HEK293 (cell line): Measurements from ENCODE around the gene PLXNA2.

Experiments
- CTCF ChIA-PET: fragments of 350-600 bp; formaldehyde crosslinking; extraction: SDS; loops from one replicate; lab custom pipeline; 2021; ENCODE audit warnings: antibody characterized with exemption; lab: Yijun Ruan, JAX
- POLR2A ChIA-PET: fragments of 300-600 bp; formaldehyde crosslinking; extraction: SDS; loops from one replicate; lab custom pipeline; 2020; ENCODE audit warnings: antibody characterized with exemption, inconsistent platforms; lab: Yijun Ruan, JAX
- H3K27ac ChIP-seq: fragments of 200-500 bp; sonication (Bioruptor generic); 2 replicates; pipeline ENCODE4 v1.5.1; 2014; ENCODE audit warnings: low read depth, low read length, control low read depth, inconsistent platforms; ENCODE audit errors: extremely low read depth
- H3K36me3 ChIP-seq, 2 experiments: fragments of 200-500 bp in 1 of 2; sonication (Bioruptor generic) in 1 of 2; 1 replicate in 1 of 2; 2 replicates in 1 of 2; pipeline ENCODE4 v1.5.1; 2014 to 2017; ENCODE audit warnings: inconsistent platforms in 2 of 2, low read length in 2 of 2; ENCODE audit not compliant: control insufficient read depth in 2 of 2, insufficient read depth in 1 of 2
- H3K4me1 ChIP-seq: fragments of 200-500 bp; sonication (Bioruptor generic); 2 replicates; pipeline ENCODE4 v1.5.1; 2014; ENCODE audit warnings: mild to moderate bottlenecking, low read length, inconsistent platforms; ENCODE audit not compliant: control insufficient read depth, insufficient read depth
- H3K4me3 ChIP-seq: 2 replicates; pipeline ENCODE4 v1.5.1; 2011; ENCODE audit warnings: low read depth, mild to moderate bottlenecking, control low read depth, low read length, moderate library complexity
- H3K9me3 ChIP-seq: fragments of 200-500 bp; sonication (Bioruptor generic); 2 replicates; pipeline ENCODE4 v1.5.1; 2014; ENCODE audit warnings: low read depth, low read length, inconsistent platforms; ENCODE audit not compliant: control insufficient read depth, insufficient read depth
- HOXA7 ChIP-seq: sonication (generic); formaldehyde crosslinking; IDR thresholded peaks from 2 replicates; pipeline ENCODE4 v1.8.1; 2022; ENCODE audit warnings: missing genetic modification reagents, borderline replicate concordance
- HOXD13 ChIP-seq: sonication (generic); formaldehyde crosslinking; IDR thresholded peaks from 2 replicates; pipeline ENCODE4 v1.8.0; 2022; ENCODE audit warnings: missing genetic modification reagents, borderline replicate concordance
- OVOL3 ChIP-seq: fragments of 450-650 bp; formaldehyde crosslinking; IDR thresholded peaks from 2 replicates; pipeline ENCODE4 v1.5.1; 2016; ENCODE audit warnings: missing biosample characterization, missing genetic modification characterization
- RBAK ChIP-seq: fragments of 450-650 bp; formaldehyde crosslinking; IDR thresholded peaks from 2 replicates; pipeline ENCODE4 v1.5.1; 2016; ENCODE audit warnings: missing biosample characterization, missing genetic modification characterization
- SCRT1 ChIP-seq: fragments of 450-650 bp; formaldehyde crosslinking; IDR thresholded peaks from 2 replicates; pipeline ENCODE4 v1.5.1; 2016; ENCODE audit warnings: missing biosample characterization, missing genetic modification characterization, borderline replicate concordance
- SCRT2 ChIP-seq: fragments of 450-650 bp; formaldehyde crosslinking; IDR thresholded peaks from 2 replicates; pipeline ENCODE4 v1.5.1; 2016; ENCODE audit warnings: missing biosample characterization, missing genetic modification characterization
- YY1 ChIP-seq: fragments of 450-650 bp; formaldehyde crosslinking; IDR thresholded peaks from 2 replicates; pipeline ENCODE4 v1.5.1; 2018; ENCODE audit warnings: missing biosample characterization, missing genetic modification characterization
- ZBTB21 ChIP-seq: fragments of 450-650 bp; formaldehyde crosslinking; IDR thresholded peaks from 2 replicates; pipeline ENCODE4 v1.5.1; 2017; ENCODE audit warnings: missing biosample characterization, missing genetic modification characterization
- ZFHX2 ChIP-seq: fragments of 450-650 bp; formaldehyde crosslinking; conservative IDR thresholded peaks from 2 replicates; pipeline ENCODE4 v1.5.1; 2016; ENCODE audit warnings: missing biosample characterization, missing genetic modification characterization
- ZNF140 ChIP-seq: fragments of 450-650 bp; formaldehyde crosslinking; IDR thresholded peaks from 2 replicates; pipeline ENCODE4 v1.5.1; 2016; ENCODE audit warnings: missing biosample characterization, missing genetic modification characterization
- ZNF174 ChIP-seq: fragments of 450-650 bp; formaldehyde crosslinking; IDR thresholded peaks from 2 replicates; pipeline ENCODE4 v1.5.0; 2017; ENCODE audit warnings: missing biosample characterization, mild to moderate bottlenecking, missing genetic modification characterization
- ZNF239 ChIP-seq: fragments of 450-650 bp; formaldehyde crosslinking; IDR thresholded peaks from 2 replicates; pipeline ENCODE4 v1.5.1; 2016; ENCODE audit warnings: missing biosample characterization, missing genetic modification characterization
- ZNF311 ChIP-seq: fragments of 450-650 bp; formaldehyde crosslinking; IDR thresholded peaks from 2 replicates; pipeline ENCODE4 v1.5.1; 2017; ENCODE audit warnings: missing biosample characterization, missing genetic modification characterization, borderline replicate concordance
- ZNF398 ChIP-seq: fragments of 450-650 bp; formaldehyde crosslinking; IDR thresholded peaks from 2 replicates; pipeline ENCODE4 v1.5.1; 2017; ENCODE audit warnings: missing biosample characterization, missing genetic modification characterization
- ZNF416 ChIP-seq: fragments of 450-650 bp; formaldehyde crosslinking; IDR thresholded peaks from 2 replicates; pipeline ENCODE4 v1.5.1; 2016; ENCODE audit warnings: missing biosample characterization, missing genetic modification characterization
- ZNF433 ChIP-seq: fragments of 450-650 bp; formaldehyde crosslinking; IDR thresholded peaks from 2 replicates; pipeline ENCODE4 v1.5.1; 2016; ENCODE audit warnings: missing biosample characterization, missing genetic modification characterization, low read depth
- ZNF513 ChIP-seq: fragments of 450-650 bp; IDR thresholded peaks from 2 replicates; pipeline ENCODE4 v1.5.1; 2018; ENCODE audit warnings: missing biosample characterization, missing genetic modification characterization
- ZNF555 ChIP-seq: fragments of 450-650 bp; formaldehyde crosslinking; conservative IDR thresholded peaks from 2 replicates; pipeline ENCODE4 v1.5.1; 2017; ENCODE audit warnings: missing biosample characterization, mild to moderate bottlenecking, missing genetic modification characterization, inconsistent platforms
- ZNF580 ChIP-seq: fragments of 450-650 bp; formaldehyde crosslinking; IDR thresholded peaks from 2 replicates; pipeline ENCODE4 v1.5.1; 2016; ENCODE audit warnings: missing biosample characterization, missing genetic modification characterization
- ZNF701 ChIP-seq: fragments of 450-650 bp; formaldehyde crosslinking; IDR thresholded peaks from 2 replicates; pipeline ENCODE4 v1.5.1; 2016; ENCODE audit warnings: missing biosample characterization, missing genetic modification characterization
- ZNF76 ChIP-seq: fragments of 450-650 bp; formaldehyde crosslinking; IDR thresholded peaks from 2 replicates; pipeline ENCODE4; 2016; ENCODE audit warnings: low read depth, missing biosample characterization, missing genetic modification characterization, borderline replicate concordance
- ZNF768 ChIP-seq: fragments of 450-650 bp; formaldehyde crosslinking; IDR thresholded peaks from 2 replicates; pipeline ENCODE4 v1.5.1; 2018; ENCODE audit warnings: missing biosample characterization, mild to moderate bottlenecking, missing genetic modification characterization
- ZNF791 ChIP-seq: fragments of 450-650 bp; formaldehyde crosslinking; IDR thresholded peaks from 2 replicates; pipeline ENCODE4 v1.5.1; 2016; ENCODE audit warnings: missing biosample characterization, missing genetic modification characterization
- ZSCAN30 ChIP-seq: fragments of 450-650 bp; IDR thresholded peaks from 2 replicates; pipeline ENCODE4 v1.5.1; 2018; ENCODE audit warnings: missing biosample characterization, mild to moderate bottlenecking, missing genetic modification characterization, moderate library complexity
- ZXDB ChIP-seq: fragments of 450-650 bp; formaldehyde crosslinking; IDR thresholded peaks from 2 replicates; pipeline ENCODE4 v1.5.1; 2016; ENCODE audit warnings: missing biosample characterization, missing genetic modification characterization

The PLXNA2 gene

GRCh38 chr1:208054485-208054884 lies 189.7 kb downstream of the PLXNA2 start:
- H3K4me1 ChIP-seq: no peaks in the 10 kb centered on the region
- H3K9me3 ChIP-seq: no peaks in the 10 kb centered on the region
- CTCF ChIA-PET: no interaction called here
- H3K36me3 ChIP-seq: peaks cover 0 to 25% of the 10 kb centered on the region in 2 experiments; a peak in 1 of 3 replicates
- no peak overlapping the region for H3K27ac ChIP-seq
- POLR2A ChIA-PET: no interaction called here
- TF ChIP-seq ZNF555 (tag by site-specific recombination) (no peak), ZNF311 (no peak), ZXDB (tag by site-specific recombination) (no peak), ZNF701 (tag by site-specific recombination) (no peak), ZNF791 (tag by site-specific recombination) (no peak), SCRT1 (tag by site-specific recombination) (no peak), OVOL3 (no peak), ZNF513 (tag by site-specific recombination) (no peak), ZBTB21 (tag by site-specific recombination) (no peak), ZNF580 (tag by site-specific recombination) (peak; percentile 81), ZNF239 (tag by site-specific recombination) (no peak), ZNF76 (no peak), ZNF768 (tag by site-specific recombination) (peak; percentile 92), ZNF140 (tag by site-specific recombination) (no peak), HOXA7 (no peak), ZNF174 (tag by site-specific recombination) (no peak), RBAK (no peak), ZNF416 (tag by site-specific recombination) (no peak), ZNF433 (no peak), ZFHX2 (tag by site-specific recombination) (no peak), YY1 (peak; percentile 10; the same call in 1 of the 2 replicates), ZNF398 (tag by site-specific recombination) (no peak), HOXD13 (CRISPR knock-in tag) (no peak)
- no peak overlapping the region for H3K4me3 ChIP-seq

- Histone ChIP-seq H3K36me3 (peaks cover 0 to 25% of the 10 kb centered on the region in 2 experiments; a peak in 1 of 3 replicates), H3K4me3 (no peak overlapping the region), H3K4me1 (no peaks in the 10 kb centered on the region), H3K9me3 (no peaks in the 10 kb centered on the region), H3K27ac (no peak overlapping the region)
- POLR2A ChIA-PET: no interaction called here
- TF ChIP-seq SCRT2 (tag by site-specific recombination) (peak; percentile 71), ZSCAN30 (tag by site-specific recombination) (no peak), SCRT1 (tag by site-specific recombination) (peak; percentile 54; the same call in 1 of the 2 replicates)
- CTCF ChIA-PET: no interaction called here
These were observed 190.5 kb downstream of the PLXNA2 start for GRCh38 chr1:208053661-208054060.
